HG02588 (cell line): Measurements from ENCODE around the gene PURA.

Source experiments
- ATAC-seq: cut with Tn5 transposase; IDR thresholded peaks from one replicate; pipeline ENCODE4 v1.9.1; 2021; ENCODE audit warnings: mild to moderate bottlenecking, moderate library complexity; ENCODE audit not compliant: unreplicated experiment

Gene PURA

GRCh38 chr5:140109759-140110645 is 3.9 kb upstream of the PURA start:
- no peak for ATAC-seq

- ATAC-seq: no peak
These were observed 3.3 kb upstream of the PURA start for GRCh38 chr5:140110646-140110957.

- no peak for ATAC-seq
These were observed 2.7 kb upstream of the PURA start for GRCh38 chr5:140111011-140111858.

GRCh38 chr5:140111859-140112551 is 1.9 kb upstream of the PURA start:
- ATAC-seq: no peak

DNA sequence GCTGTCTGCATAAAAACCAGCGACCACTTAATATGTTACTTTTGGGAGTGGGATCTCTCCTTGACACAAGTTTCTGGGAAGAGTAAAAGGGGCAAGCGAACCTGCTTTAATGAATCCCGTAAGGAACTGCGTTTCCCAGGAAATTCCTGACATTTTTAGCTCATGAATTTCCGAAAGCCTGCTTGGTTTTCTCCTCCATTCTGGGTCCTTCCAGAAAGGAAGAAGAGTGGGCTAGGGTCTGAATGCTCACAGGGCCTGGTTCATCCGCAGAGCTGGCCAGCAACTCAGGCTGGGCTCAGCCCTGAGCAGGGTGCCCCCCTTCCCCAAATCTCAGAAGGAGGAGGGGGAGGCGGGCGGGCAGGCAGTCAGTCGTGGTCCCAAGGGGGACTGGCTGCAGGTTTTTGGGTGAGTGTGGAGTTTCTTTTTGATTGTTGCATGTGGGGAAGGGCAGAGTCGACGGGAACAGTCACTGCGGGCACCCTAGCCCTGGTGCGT is 1.2 kb upstream of the PURA start:
- ATAC-seq: no peak

DNA sequence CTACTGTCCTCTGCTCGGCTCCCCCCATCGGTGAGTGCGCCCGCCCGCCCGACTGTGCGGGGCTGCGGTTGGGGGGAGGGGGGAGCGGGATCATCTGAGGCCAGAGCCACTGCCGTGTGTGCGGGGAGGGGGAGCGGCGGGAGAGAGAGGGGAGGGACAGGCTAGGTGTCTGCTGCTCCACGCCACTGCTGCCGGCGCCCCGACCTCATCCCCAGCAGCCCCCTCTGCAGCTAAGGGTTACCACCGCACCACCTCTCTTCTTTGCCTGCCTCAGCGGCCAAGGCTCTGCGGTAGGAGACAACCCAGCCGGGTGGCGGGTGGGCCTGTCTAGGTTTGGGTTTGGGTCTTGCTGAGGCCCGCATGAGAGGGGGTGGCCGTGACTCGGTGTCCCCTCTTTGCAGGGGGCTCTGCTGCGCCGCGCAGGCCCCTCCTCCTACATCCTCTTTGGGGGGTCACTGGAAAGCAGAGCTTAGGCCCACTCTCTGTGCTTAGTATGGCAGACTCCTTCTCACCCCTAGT is 670 bp upstream of the PURA start:
- no peak for ATAC-seq

DNA sequence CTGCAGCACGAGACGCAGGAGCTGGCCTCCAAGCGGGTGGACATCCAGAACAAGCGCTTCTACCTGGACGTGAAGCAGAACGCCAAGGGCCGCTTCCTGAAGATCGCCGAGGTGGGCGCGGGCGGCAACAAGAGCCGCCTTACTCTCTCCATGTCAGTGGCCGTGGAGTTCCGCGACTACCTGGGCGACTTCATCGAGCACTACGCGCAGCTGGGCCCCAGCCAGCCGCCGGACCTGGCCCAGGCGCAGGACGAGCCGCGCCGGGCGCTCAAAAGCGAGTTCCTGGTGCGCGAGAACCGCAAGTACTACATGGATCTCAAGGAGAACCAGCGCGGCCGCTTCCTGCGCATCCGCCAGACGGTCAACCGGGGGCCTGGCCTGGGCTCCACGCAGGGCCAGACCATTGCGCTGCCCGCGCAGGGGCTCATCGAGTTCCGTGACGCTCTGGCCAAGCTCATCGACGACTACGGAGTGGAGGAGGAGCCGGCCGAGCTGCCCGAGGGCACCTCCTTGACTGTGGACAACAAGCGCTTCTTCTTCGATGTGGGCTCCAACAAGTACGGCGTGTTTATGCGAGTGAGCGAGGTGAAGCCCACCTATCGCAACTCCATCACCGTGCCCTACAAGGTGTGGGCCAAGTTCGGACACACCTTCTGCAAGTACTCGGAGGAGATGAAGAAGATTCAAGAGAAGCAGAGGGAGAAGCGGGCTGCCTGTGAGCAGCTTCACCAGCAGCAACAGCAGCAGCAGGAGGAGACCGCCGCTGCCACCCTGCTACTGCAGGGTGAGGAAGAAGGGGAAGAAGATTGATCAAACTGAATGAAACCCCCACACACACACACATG is 654 bp downstream of the PURA start:
- ATAC-seq: peak; percentile 29

DNA sequence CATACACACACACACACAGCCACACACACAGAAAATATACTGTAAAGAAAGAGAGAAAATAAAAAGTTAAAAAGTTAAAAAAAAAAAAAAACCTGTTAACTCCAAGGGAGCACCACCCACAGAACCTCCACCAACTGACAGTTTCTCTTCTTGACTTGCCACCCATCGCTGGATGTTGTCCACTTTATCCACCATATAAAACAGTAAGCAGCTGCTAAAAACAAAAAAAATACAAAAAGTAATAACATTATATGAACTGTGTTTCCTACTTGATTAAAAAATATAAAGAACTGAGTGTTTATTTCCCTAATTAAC is 1.2 kb downstream of the PURA start:
- ATAC-seq: no peak

- ATAC-seq: no peak
These were observed 2.8 kb downstream of the PURA start for GRCh38 chr5:140116716-140117115.

- ATAC-seq: no peak
These were observed 3.6 kb downstream of the PURA start for GRCh38 chr5:140117523-140117922.

- ATAC-seq: no peak
These were observed 4.5 kb downstream of the PURA start for GRCh38 chr5:140118302-140118936.

GRCh38 chr5:140125637-140126036 is 11.7 kb downstream of the PURA start, which contains the start of gene IGIP:
IGIP (plus strand) TSS chr5:140125937; CDS start chr5:140128477, 2,540 bp downstream.
- no peak for ATAC-seq

GRCh38 chr5:140126315-140127012 is 12.6 kb downstream of the PURA start:
- ATAC-seq: no peak

- no peak for ATAC-seq
These were observed 14.5 kb downstream of the PURA start for GRCh38 chr5:140128376-140128775.

- ATAC-seq: no peak
These were observed 17.2 kb downstream of the PURA start for GRCh38 chr5:140130949-140131733.

- no peak for ATAC-seq
These were observed 18.1 kb downstream of the PURA start for GRCh38 chr5:140131967-140132409.

DNA sequence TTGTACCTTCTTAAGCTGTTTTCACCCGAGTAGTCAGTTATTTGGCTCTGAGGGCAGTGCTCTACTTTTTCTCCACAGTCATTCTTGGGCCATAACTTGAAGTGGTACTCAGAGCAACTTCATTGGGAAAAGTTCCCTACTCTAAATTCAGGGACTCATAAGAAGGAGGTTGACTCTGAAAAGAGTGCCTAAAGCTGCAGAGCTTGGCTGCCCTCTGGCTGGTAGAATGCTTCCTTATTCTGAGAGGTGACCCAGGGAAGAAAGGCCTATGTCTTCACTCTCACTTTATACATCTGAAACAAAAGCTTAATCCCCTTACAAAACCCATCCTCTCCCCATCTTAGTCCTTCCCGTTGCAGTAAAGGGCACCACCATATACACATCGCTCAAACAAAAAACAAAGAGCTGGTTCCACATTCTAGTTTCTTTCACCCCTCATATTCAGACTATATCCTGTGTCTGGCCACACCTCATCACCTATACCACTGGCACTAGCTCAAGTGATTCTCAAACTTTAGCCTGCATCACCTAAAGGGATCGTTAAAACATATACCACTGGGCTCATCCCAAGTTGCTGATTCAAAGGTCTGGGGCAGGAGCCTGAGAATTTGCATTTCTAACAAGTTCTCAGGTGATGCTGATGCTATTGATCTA is 19.7 kb downstream of the PURA start:
- ATAC-seq: no peak
